ENCODE results near the gene TFDP1.

TFDP1 gene

DNA sequence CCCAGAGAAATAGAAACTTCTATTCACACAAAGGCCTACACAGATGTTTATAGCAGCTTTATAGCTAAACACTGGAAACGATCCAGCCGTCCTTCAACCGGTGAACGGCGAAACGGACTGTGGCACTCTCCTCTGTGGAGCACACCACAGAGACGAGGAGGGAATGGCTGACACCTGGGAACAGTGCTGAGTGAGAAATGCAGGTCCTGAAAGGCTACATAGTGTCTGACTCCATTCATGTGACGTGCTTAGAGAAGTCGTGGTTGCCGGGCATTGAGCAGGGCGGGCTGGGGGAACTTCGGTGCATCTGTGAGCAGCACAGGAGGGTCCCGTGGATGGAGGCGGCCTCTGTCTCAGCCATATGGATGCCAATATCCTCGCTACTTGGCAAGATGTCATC lies 79.4 kb downstream of the TFDP1 start:
- CTCF ChIA-PET = no interaction called here
- no peak overlapping the region for H3K27ac ChIP-seq

DNA sequence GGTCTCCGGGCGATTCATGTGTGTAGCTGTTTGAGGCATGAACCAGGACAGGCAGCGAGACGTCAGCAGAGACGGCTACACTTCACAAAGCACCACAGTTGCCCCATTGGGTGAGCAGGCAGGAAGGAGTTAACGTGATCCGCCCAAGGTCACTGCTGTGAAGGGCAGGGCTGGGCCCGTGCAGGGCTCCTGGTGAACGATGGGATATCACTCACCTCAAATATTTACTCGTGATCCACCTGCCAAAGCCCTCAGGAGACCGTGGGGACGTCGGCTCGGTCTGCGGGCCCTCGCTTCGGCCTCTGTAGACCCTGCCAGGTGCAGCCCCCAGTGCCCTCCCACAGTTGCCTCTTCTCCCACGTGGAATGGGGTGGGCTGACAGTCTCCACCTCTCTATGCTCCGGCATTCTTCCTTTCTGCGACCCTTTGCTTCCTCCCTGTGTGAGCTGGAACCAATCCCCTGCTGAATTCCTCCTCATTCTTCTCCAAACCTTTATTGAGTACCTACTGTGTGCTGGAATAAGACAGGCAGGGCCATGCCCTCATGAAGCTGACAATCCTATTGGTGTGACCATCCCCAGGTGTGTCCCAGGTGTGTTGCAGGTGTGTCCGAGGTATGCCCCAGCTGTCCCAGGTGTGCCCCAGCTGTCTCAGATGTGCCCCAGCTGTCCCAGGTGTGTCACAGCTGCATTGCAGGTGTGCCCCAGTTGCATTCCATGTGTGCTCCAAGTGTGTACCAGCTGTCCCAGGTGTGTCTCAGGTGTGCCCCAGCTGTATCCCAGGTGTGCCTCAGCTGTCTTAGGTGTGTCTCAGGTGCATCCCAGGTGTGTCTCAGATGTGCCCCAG lies 80.4 kb downstream of the TFDP1 start:
- TF ChIP-seq, protein P1, sequence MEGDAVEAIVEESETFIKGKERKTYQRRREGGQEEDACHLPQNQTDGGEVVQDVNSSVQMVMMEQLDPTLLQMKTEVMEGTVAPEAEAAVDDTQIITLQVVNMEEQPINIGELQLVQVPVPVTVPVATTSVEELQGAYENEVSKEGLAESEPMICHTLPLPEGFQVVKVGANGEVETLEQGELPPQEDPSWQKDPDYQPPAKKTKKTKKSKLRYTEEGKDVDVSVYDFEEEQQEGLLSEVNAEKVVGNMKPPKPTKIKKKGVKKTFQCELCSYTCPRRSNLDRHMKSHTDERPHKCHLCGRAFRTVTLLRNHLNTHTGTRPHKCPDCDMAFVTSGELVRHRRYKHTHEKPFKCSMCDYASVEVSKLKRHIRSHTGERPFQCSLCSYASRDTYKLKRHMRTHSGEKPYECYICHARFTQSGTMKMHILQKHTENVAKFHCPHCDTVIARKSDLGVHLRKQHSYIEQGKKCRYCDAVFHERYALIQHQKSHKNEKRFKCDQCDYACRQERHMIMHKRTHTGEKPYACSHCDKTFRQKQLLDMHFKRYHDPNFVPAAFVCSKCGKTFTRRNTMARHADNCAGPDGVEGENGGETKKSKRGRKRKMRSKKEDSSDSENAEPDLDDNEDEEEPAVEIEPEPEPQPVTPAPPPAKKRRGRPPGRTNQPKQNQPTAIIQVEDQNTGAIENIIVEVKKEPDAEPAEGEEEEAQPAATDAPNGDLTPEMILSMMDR (conservative IDR thresholded peaks at IDR 0.05; ENCODE audit: low read depth) = no peak
- DNase-seq (ENCODE audit: low spot score) = no peak
- CTCF ChIA-PET = interaction anchor here (1.1 kb wide), 1 partner anchor 60 kb away, joined by 3 read pairs; no protein-coding TSS in a partner anchor
- no peak overlapping the region for H3K27ac ChIP-seq
- POLR2A ChIA-PET (ENCODE audit: low non-redundant PET) = no interaction called here

More for the DNA sequence above, 79.4 kb downstream of the TFDP1 start:
- no peak for DNase-seq (ENCODE audit: low spot score)
- TF ChIP-seq, protein P1 (conservative IDR thresholded peaks at IDR 0.05; ENCODE audit: low read depth) = no peak
- POLR2A ChIA-PET (ENCODE audit: low non-redundant PET) = no interaction called here

DNA sequence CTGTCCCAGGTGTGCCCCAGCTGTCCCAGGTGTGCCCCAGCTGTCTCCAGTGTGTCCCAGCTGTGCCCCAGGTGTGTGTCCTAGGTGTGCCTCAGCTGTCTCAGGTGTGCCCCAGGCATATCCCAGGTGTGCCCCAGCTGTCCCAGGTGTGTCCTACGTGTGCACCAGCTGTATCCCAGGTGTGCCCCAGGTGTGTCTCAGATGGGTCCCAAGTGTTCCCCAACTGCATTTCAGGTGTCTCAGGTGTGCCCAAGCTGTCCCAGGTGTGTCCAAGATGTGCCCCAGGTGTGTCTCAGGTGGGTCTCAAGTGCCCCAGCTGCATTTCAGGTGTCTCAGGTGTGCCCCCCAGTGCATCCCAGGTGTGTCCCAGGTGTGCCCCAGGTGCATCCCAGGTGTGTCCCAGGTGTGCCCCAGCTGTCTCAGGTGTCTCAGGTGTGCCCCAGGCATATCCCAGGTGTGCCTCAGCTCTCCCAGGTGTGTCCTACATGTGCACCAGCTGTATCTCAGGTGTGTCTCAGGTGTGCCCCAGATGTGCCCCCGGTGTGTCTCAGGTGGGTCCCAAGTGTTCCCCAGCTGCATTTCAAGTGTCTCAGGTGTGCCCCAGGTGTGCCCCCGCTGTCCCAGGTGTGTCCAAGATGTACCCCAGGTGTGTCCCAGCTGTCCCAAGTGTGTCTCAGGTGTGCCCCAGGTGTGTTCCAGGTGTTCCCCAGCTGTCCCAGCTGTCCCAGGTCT lies 81.2 kb downstream of the TFDP1 start:
- no peak for DNase-seq (ENCODE audit: low spot score)
- ChIA-PET CTCF (interaction anchor here (0.7 to 1.1 kb wide), 2 partner anchors 59 to 208 kb away, joined by 3 to 4 read pairs; no protein-coding TSS in a partner anchor), POLR2A (ENCODE audit: low non-redundant PET) (no interaction called here)
- TF ChIP-seq, protein P1 (conservative IDR thresholded peaks at IDR 0.05; ENCODE audit: low read depth) = no peak
- H3K27ac ChIP-seq = no peak overlapping the region

DNA sequence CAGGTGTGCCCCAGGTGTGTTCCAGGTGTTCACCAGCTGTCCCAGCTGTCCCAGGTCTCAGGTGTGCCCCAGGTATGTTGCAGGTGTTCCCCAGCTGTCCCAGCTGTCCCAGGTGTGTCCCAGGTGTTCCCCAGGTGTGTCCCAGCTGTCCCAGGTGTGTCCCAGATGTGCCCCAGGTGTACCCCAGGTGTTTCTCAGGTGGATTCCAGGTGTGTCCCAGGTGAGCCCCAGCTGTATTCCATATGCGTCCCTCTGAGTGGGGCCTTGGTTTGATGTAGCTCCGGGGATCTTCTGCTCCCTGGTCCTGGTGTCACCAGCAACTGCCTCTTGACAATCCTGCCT lies 81.7 kb downstream of the TFDP1 start:
- TF ChIP-seq, protein P1 (conservative IDR thresholded peaks at IDR 0.05; ENCODE audit: low read depth) = no peak
- no peak overlapping the region for H3K27ac ChIP-seq
- DNase-seq (ENCODE audit: low spot score) = no peak
- ChIA-PET CTCF (interaction anchor here (0.7 kb wide), 1 partner anchor 208 kb away, joined by 4 read pairs; no protein-coding TSS in a partner anchor), POLR2A (ENCODE audit: low non-redundant PET) (no interaction called here)

- H3K27ac ChIP-seq = no peak within 1 kb of the TSS
- no peak for DNase-seq (ENCODE audit: low spot score)
- TF ChIP-seq, protein P1 (conservative IDR thresholded peaks at IDR 0.05; ENCODE audit: low read depth) = no peak
- POLR2A ChIA-PET (ENCODE audit: low non-redundant PET) = no interaction called here
- CTCF ChIA-PET = interaction anchor here (0.6 kb wide), 1 partner anchor 78 kb away, joined by 3 read pairs; no protein-coding TSS in a partner anchor
These were observed 82.6 kb downstream of the TFDP1 start, which contains the start of gene GRK1 for GRCh38 chr13:113666951-113667701. TSS of gene GRK1 (plus strand) at chr13:113667219. CDS start at chr13:113667387, 168 bp downstream.

All from RWPE1 (cell line).